Measurements from ENCODE around the gene AKT1S1.
"Not testable (repeated sequence)": the region's sequence is repeated elsewhere in the genome, so short reads cannot be mapped to it uniquely, and the experiment has no call there.

AKT1S1 gene

GRCh38 chr19:49833599-49833998, 43.6 kb downstream of the AKT1S1 start:
- no peak for DNase-seq

GRCh38 chr19:49832556-49832955, 44.6 kb downstream of the AKT1S1 start:
- DNase-seq = no peak

GRCh38 chr19:49831592-49831991, 45.6 kb downstream of the AKT1S1 start:
- no peak for DNase-seq

GRCh38 chr19:49830766-49831165, 46.4 kb downstream of the AKT1S1 start:
- DNase-seq = no peak

- no peak for DNase-seq
These were observed 47.4 kb downstream of the AKT1S1 start for GRCh38 chr19:49829721-49830120.

- DNase-seq = no peak
These were observed 48.0 kb downstream of the AKT1S1 start for GRCh38 chr19:49829200-49829599.

- DNase-seq = no peak
These were observed 50.1 kb downstream of the AKT1S1 start for GRCh38 chr19:49827034-49827433.

GRCh38 chr19:49824662-49825061, 52.5 kb downstream of the AKT1S1 start:
- DNase-seq = no peak

- no peak for DNase-seq
These were observed 53.7 kb downstream of the AKT1S1 start for GRCh38 chr19:49823472-49823871.

- no peak for DNase-seq
These were observed 57.0 kb downstream of the AKT1S1 start for GRCh38 chr19:49820125-49820524.

- DNase-seq = not testable (repeated sequence)
These were observed 57.6 kb downstream of the AKT1S1 start for GRCh38 chr19:49819452-49820115.
